Measurements from ENCODE around the gene PALM. TPM values are rescaled to one million over a fixed set of nuclear protein-coding genes. Genes with fewer than 3 reads are reported as not detected.

The PALM gene
- total and polyA plus RNA-seq, 9 of the 15 experiments (the other 6 are each of a cell fraction or from before 2014, with no cell fraction given): 0.04 to 6.6 (median 1.7) TPM

GRCh38 chr19:788983-789700 is 80.4 kb downstream of the PALM start (continued):
- TF ChIP-seq, protein P1, sequence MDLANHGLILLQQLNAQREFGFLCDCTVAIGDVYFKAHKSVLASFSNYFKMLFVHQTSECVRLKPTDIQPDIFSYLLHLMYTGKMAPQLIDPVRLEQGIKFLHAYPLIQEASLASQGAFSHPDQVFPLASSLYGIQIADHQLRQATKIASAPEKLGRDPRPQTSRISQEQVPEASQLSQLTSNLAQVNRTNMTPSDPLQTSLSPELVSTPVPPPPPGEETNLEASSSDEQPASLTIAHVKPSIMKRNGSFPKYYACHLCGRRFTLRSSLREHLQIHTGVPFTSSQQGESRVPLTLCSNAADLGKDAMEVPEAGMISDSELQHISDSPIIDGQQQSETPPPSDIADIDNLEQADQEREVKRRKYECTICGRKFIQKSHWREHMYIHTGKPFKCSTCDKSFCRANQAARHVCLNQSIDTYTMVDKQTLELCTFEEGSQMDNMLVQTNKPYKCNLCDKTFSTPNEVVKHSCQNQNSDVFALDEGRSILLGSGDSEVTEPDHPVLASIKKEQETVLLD (IDR thresholded peaks at IDR 0.05): no peak
- TF ChIP-seq, protein P2, sequence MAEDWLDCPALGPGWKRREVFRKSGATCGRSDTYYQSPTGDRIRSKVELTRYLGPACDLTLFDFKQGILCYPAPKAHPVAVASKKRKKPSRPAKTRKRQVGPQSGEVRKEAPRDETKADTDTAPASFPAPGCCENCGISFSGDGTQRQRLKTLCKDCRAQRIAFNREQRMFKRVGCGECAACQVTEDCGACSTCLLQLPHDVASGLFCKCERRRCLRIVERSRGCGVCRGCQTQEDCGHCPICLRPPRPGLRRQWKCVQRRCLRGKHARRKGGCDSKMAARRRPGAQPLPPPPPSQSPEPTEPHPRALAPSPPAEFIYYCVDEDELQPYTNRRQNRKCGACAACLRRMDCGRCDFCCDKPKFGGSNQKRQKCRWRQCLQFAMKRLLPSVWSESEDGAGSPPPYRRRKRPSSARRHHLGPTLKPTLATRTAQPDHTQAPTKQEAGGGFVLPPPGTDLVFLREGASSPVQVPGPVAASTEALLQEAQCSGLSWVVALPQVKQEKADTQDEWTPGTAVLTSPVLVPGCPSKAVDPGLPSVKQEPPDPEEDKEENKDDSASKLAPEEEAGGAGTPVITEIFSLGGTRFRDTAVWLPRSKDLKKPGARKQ (CRISPR knock-in tag; IDR thresholded peaks at IDR 0.05): no peak
- TF ChIP-seq ZNF175 (CRISPR knock-in tag; IDR thresholded peaks at IDR 0.05; ENCODE audit: low read depth): peak; percentile 15; the same call in 1 of the 2 replicates
- TF ChIP-seq ZZZ3 (IDR thresholded peaks at IDR 0.05): no peak
- TF ChIP-seq, protein P3, sequence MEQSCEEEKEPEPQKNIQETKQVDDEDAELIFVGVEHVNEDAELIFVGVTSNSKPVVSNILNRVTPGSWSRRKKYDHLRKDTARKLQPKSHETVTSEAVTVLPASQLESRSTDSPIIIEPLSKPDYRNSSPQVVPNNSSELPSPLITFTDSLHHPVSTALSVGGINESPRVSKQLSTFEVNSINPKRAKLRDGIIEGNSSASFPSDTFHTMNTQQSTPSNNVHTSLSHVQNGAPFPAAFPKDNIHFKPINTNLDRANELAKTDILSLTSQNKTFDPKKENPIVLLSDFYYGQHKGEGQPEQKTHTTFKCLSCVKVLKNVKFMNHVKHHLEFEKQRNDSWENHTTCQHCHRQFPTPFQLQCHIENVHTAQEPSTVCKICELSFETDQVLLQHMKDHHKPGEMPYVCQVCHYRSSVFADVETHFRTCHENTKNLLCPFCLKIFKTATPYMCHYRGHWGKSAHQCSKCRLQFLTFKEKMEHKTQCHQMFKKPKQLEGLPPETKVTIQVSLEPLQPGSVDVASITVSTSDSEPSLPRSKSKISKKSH (CRISPR knock-in tag; IDR thresholded peaks at IDR 0.05): no peak
- no peak for TF ChIP-seq ZNF79 (CRISPR knock-in tag; IDR thresholded peaks at IDR 0.05; ENCODE audit: low read depth)
- no peak for TF ChIP-seq DDX20 (tag; IDR thresholded peaks at IDR 0.05; ENCODE audit: low read depth)
- 0 out of 2 replicates have a peak, but pooled peaks have one; percentile 6 for TF ChIP-seq CEBPB (tag; IDR thresholded peaks at IDR 0.05)
- TF ChIP-seq NFE2 (IDR thresholded peaks at IDR 0.05; ENCODE audit: low read depth): 0 out of 2 replicates have a peak, but pooled peaks have one; percentile 2
- TF ChIP-seq EWSR1 (IDR thresholded peaks at IDR 0.05; ENCODE audit: borderline replicate concordance, low read depth, partially characterized antibody): no peak
- no peak for TF ChIP-seq CC2D1A (IDR thresholded peaks at IDR 0.05)
- TF ChIP-seq MBD2 (IDR thresholded peaks at IDR 0.05; ENCODE audit: borderline replicate concordance, low read depth): peak; percentile 44; the same call in 1 of the 2 replicates
- TF ChIP-seq, protein P4, sequence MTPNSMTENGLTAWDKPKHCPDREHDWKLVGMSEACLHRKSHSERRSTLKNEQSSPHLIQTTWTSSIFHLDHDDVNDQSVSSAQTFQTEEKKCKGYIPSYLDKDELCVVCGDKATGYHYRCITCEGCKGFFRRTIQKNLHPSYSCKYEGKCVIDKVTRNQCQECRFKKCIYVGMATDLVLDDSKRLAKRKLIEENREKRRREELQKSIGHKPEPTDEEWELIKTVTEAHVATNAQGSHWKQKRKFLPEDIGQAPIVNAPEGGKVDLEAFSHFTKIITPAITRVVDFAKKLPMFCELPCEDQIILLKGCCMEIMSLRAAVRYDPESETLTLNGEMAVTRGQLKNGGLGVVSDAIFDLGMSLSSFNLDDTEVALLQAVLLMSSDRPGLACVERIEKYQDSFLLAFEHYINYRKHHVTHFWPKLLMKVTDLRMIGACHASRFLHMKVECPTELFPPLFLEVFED (CRISPR knock-in tag; conservative IDR thresholded peaks at IDR 0.05): no peak
- peak; percentile 51; the same call in 1 of the 2 replicates for TF ChIP-seq CXXC5 (CRISPR knock-in tag; IDR thresholded peaks at IDR 0.05)
- TF ChIP-seq ZFX (CRISPR knock-in tag; IDR thresholded peaks at IDR 0.05): peak; percentile 72
- no peak for TF ChIP-seq ZC3H4 (CRISPR knock-in tag; IDR thresholded peaks at IDR 0.05; ENCODE audit: borderline replicate concordance)
- TF ChIP-seq RFX1 (IDR thresholded peaks at IDR 0.05): no peak
- TF ChIP-seq HNRNPUL1 (IDR thresholded peaks at IDR 0.05; ENCODE audit: low read length): no peak
- TF ChIP-seq HSF4 (CRISPR knock-in tag; IDR thresholded peaks at IDR 0.05; ENCODE audit: borderline replicate concordance): no peak
- no peak for TF ChIP-seq MEF2D (tag; conservative IDR thresholded peaks at IDR 0.05; ENCODE audit: low read depth)
- TF ChIP-seq NBN (IDR thresholded peaks at IDR 0.05; ENCODE audit: low read depth): no peak
- TF ChIP-seq ZNF239 (CRISPR knock-in tag; IDR thresholded peaks at IDR 0.05): no peak
- TF ChIP-seq TEAD1 (CRISPR knock-in tag; IDR thresholded peaks at IDR 0.05): no peak
- TF ChIP-seq ERF (CRISPR knock-in tag; IDR thresholded peaks at IDR 0.05): no peak

Measured in K562 (cell line).